Astrocyte (in vitro differentiated cells and primary cell): Measurements from ENCODE around the gene CIB1.

Experiments used
- EZH2 ChIP-seq: IDR thresholded peaks from 2 replicates; pipeline ENCODE4 v1.6.1; 2012; ENCODE audit warnings: mild to moderate bottlenecking, low read length, inconsistent platforms; ENCODE audit not compliant: insufficient read depth
- TF ChIP-seq, protein P1 (sequence below): IDR thresholded peaks from 2 replicates; pipeline ENCODE4 v1.5.1; 2011; ENCODE audit warnings: low read depth, mild to moderate bottlenecking, inconsistent platforms, low read length, moderate library complexity; ENCODE audit not compliant: insufficient read depth

DNA sequence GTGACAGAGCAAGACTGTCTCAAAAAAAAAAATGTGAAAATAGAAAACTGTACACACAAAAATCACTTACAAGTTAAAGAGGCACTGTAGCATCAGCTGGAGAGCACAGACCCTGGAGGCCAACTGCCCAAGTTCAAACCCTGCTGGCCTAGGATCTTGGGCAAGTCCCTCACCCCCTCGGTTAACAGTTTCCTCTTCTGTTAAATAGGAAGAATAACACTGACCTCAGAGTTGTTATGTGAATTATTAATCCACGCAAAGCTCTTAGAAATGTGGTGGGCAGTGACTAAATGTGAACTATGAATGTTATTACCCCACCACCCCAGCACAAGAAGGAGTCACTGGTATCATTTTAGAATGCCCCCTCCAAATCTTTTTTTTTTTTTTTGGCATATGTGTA, 11.2 kb downstream of the CIB1 start:
- TF ChIP-seq, protein P1, sequence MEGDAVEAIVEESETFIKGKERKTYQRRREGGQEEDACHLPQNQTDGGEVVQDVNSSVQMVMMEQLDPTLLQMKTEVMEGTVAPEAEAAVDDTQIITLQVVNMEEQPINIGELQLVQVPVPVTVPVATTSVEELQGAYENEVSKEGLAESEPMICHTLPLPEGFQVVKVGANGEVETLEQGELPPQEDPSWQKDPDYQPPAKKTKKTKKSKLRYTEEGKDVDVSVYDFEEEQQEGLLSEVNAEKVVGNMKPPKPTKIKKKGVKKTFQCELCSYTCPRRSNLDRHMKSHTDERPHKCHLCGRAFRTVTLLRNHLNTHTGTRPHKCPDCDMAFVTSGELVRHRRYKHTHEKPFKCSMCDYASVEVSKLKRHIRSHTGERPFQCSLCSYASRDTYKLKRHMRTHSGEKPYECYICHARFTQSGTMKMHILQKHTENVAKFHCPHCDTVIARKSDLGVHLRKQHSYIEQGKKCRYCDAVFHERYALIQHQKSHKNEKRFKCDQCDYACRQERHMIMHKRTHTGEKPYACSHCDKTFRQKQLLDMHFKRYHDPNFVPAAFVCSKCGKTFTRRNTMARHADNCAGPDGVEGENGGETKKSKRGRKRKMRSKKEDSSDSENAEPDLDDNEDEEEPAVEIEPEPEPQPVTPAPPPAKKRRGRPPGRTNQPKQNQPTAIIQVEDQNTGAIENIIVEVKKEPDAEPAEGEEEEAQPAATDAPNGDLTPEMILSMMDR, result no peak
- no peak for TF ChIP-seq EZH2
